ENCODE results near the gene SRRM2. TPM values are rescaled to one million over a fixed set of nuclear protein-coding genes. Genes with fewer than 3 reads are reported as not detected.

The SRRM2 gene
- total and polyA plus RNA-seq, 9 of the 15 experiments (the other 6 are each of a cell fraction or from before 2014, with no cell fraction given): 26.7 to 563 (median 81.1) TPM

DNA sequence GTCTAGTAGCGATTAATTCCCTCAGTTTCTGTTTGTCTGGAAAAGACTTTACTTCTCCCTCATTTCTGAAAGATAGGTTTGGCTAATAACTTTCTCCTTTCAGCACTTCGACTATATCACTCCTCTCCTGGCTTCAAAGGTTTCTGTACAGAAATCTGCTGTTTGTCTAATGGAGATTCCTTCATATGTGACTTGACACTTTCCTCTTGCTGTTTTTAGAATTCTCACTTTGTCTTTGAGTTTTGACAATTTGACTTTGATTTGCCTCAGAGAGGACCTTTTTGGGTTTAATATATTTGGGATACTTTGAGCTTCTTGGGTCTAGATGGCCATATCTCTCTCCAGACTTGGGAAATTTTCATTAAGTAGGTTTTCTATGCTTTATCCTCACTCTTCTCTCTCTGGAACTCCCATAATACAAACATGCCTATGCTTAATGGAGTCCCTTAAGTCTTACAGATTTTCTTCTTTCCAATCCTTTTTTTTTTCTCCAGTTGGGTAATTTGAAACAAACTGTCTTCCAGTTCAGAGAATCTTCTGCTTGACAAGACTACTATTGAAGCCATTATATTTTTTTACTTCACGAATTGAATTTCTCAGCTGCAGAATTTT, 56.8 kb downstream of the SRRM2 start:
- in situ Hi-C loops (cut with MboI) (no loop called here), intact Hi-C loops (cut with micrococcal nuclease) (no loop called here)
- ChIA-PET CTCF (ENCODE audit: low intra/inter-chr PET ratio) (no interaction called here), POLR2A (interaction anchor here (0.7 kb wide), 1 partner anchor 214 kb away, joined by 3 read pairs; no protein-coding TSS in a partner anchor)
- Histone ChIP-seq H3K36me3 (ENCODE audit: control insufficient read depth, insufficient read depth, low read length) (no peaks in the 10 kb centered on the region), H3K27ac (ENCODE audit: extremely low read depth, low read depth, low read length) (no peak overlapping the region), H3K4me3 (no peak overlapping the region), H3K4me1 (replicated peaks in 1 of 2; ENCODE audit: control insufficient read depth in 2 of 2, insufficient read depth in 2 of 2, low read length in 2 of 2) (peaks cover 9 to 12% of the 10 kb centered on the region in 2 experiments; a peak in 4 of 5 replicates), H3K27me3 (ENCODE audit: control insufficient read depth in 2 of 2, insufficient read depth in 2 of 2, low read length in 2 of 2) (peaks cover 4 to 49% of the 10 kb centered on the region in 2 experiments; a peak in 4 of 5 replicates), H3K9me3 (replicated peaks; ENCODE audit: control insufficient read depth, insufficient read depth, low read depth, low read length) (peaks cover under 1% of the 10 kb centered on the region; the same call in 1 of the 2 replicates), H3K79me2 (ENCODE audit: control insufficient read depth, insufficient read depth, low read length) (no peaks in the 10 kb centered on the region), H4K20me1 (replicated peaks; ENCODE audit: control insufficient read depth, insufficient read depth, low read length) (no peaks in the 10 kb centered on the region), H3K4me2 (ENCODE audit: insufficient read depth, low read length) (no peak overlapping the region), H3K9me1 (ENCODE audit: control insufficient read depth, insufficient read depth, low read length) (no peaks in the 10 kb centered on the region), H2AFZ (ENCODE audit: low read depth, low read length) (no peak overlapping the region), H3K9ac (ENCODE audit: insufficient read depth in 1 of 2, low read depth in 2 of 2, low read length in 2 of 2) (no peak overlapping the region)
- FAIRE-seq (no peak), DNase-seq (ENCODE audit: extremely low read depth in 1 of 4, low spot score in 3 of 4) (no peak), ATAC-seq (no peak)
- TF ChIP-seq RFX1 (IDR thresholded peaks at IDR 0.05) (no peak), HCFC1 (IDR thresholded peaks at IDR 0.05; ENCODE audit: low read depth, low read length) (no peak), ZNF717 (CRISPR knock-in tag; IDR thresholded peaks at IDR 0.05) (no peak), CEBPG (CRISPR knock-in tag; IDR thresholded peaks at IDR 0.05) (no peak), CEBPG (tag; conservative IDR thresholded peaks at IDR 0.05 in 1 of 2, IDR thresholded peaks at IDR 0.05 in 1 of 2) (no peak), ZNF79 (CRISPR knock-in tag; IDR thresholded peaks at IDR 0.05; ENCODE audit: low read depth) (no peak), ZNF263 (CRISPR knock-in tag; IDR thresholded peaks at IDR 0.05; ENCODE audit: borderline replicate concordance) (no peak), NFATC3 (IDR thresholded peaks at IDR 0.05) (no peak), CLOCK (CRISPR knock-in tag; IDR thresholded peaks at IDR 0.05; ENCODE audit: borderline replicate concordance) (no peak), EP400 (IDR thresholded peaks at IDR 0.05) (no peak), ZKSCAN3 (CRISPR knock-in tag; IDR thresholded peaks at IDR 0.05) (no peak), GTF2E2 (tag; IDR thresholded peaks at IDR 0.05) (no peak), MYBL2 (IDR thresholded peaks at IDR 0.05; ENCODE audit: low read depth) (no peak), MYBL2 (CRISPR knock-in tag; IDR thresholded peaks at IDR 0.05; ENCODE audit: borderline replicate concordance) (no peak)
- TF ChIP-seq, protein P1, sequence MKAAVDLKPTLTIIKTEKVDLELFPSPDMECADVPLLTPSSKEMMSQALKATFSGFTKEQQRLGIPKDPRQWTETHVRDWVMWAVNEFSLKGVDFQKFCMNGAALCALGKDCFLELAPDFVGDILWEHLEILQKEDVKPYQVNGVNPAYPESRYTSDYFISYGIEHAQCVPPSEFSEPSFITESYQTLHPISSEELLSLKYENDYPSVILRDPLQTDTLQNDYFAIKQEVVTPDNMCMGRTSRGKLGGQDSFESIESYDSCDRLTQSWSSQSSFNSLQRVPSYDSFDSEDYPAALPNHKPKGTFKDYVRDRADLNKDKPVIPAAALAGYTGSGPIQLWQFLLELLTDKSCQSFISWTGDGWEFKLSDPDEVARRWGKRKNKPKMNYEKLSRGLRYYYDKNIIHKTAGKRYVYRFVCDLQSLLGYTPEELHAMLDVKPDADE (conservative IDR thresholded peaks at IDR 0.05; ENCODE audit: control insufficient read depth, low read depth, low read length): no peak
- 5% methylated on average over 3 of the region's 3 CpGs for WGBS (ENCODE audit: insufficient coverage, low coverage, missing lambda C conversion rate)
- BruUV-seq (replicated peaks): no TSS peak
